ENCODE measurements around the gene HOXB2.

DNA sequence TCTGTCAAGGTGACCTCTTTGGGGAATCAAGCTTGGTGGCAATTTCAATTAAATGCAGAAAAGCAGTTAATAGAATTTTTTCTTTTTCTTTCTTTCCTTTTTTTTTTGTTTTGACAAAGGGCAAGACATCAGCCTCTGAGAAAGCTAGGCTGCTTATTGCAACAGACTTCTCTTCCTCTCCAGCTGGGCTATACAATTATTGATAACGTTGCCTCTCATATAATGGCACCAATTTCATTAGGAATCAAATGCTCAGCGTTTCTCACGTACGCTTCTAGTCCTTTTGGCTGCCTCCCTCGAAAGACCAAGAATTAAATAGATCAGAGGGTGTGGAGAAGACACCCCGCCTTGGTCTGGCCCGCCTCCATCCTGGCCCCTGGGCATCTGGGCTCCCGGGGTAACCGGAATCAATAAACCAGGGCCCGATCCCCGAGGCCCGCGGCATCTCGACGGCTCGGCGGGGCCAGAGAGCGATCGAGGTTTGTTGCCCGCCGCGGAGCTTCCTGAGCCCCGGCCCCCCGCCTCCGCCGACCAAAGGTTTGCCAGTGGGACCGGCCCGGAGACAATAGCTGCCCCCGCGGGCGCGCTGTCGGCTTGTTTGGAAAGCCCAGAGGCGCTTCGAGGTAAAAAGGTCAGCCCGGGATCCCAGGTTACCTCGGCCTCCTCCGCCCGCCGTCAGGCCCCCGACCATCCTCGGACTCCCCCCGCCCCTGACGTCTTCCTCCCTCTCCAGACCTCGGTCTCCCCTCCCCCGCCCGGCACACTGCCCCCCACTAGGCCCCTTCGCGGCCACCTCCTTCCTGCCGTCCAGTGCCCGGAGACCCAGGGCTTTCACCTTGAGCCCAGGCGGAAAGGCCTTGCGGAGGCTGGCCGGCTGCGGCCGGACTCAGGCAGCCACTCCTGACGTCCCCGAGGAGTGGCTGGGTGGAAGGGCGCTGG lies 18.0 kb downstream of the HOXB2 start:
- TF ChIP-seq, protein P1, sequence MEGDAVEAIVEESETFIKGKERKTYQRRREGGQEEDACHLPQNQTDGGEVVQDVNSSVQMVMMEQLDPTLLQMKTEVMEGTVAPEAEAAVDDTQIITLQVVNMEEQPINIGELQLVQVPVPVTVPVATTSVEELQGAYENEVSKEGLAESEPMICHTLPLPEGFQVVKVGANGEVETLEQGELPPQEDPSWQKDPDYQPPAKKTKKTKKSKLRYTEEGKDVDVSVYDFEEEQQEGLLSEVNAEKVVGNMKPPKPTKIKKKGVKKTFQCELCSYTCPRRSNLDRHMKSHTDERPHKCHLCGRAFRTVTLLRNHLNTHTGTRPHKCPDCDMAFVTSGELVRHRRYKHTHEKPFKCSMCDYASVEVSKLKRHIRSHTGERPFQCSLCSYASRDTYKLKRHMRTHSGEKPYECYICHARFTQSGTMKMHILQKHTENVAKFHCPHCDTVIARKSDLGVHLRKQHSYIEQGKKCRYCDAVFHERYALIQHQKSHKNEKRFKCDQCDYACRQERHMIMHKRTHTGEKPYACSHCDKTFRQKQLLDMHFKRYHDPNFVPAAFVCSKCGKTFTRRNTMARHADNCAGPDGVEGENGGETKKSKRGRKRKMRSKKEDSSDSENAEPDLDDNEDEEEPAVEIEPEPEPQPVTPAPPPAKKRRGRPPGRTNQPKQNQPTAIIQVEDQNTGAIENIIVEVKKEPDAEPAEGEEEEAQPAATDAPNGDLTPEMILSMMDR (IDR thresholded peaks at IDR 0.05), result no peak
- TF ChIP-seq POLR2A (IDR thresholded peaks at IDR 0.05; ENCODE audit: low read depth) (no peak), POLR2AphosphoS5 (IDR thresholded peaks at IDR 0.05) (no peak), EP300 (IDR thresholded peaks at IDR 0.05) (no peak)
